A549 (cell line): ENCODE data around the gene CEP128. TPM values are rescaled to one million over a fixed set of nuclear protein-coding genes. Genes with fewer than 3 reads are reported as not detected.

Experiments used
- ATAC-seq, 2 experiments: fragments of 200-7000 bp in 1 of 2; fragments of >200 bp in 1 of 2; cut with Nextera tagmentation in 1 of 2; cut with Tn5 transposase in 1 of 2; 3 replicates each; pipeline versions ENCODE4 v1.8.0 to v1.9.1; 2018 to 2020; ENCODE audit warnings: mild to moderate bottlenecking in 1 of 2, moderate library complexity in 1 of 2
- CTCF ChIA-PET: fragments of 300-600 bp; sonication (Branson Sonifier 250); formaldehyde crosslinking; extraction: SDS; loops from one replicate; lab custom pipeline; 2021; ENCODE audit warnings: antibody characterized with exemption, inconsistent platforms; lab: Yijun Ruan, JAX
- POLR2A ChIA-PET: fragments of 350-600 bp; formaldehyde crosslinking; extraction: SDS; loops from one replicate; lab custom pipeline; 2021; ENCODE audit warnings: antibody characterized with exemption, inconsistent platforms; lab: Yijun Ruan, JAX
- DNase-seq, 2 experiments: peaks; one replicate each; pipeline versions ENCODE4 v3.0.0 to v3.0.0-alpha.2; 2011 to 2016; ENCODE audit warnings: low read depth in 1 of 2, low spot score in 1 of 2
- FAIRE-seq: peaks from 2 replicates; lab custom pipeline; 2011; peaks lifted over from hg19 to GRCh38; lab: Jason Lieb, UNC
- H3K27ac ChIP-seq, 2 experiments: fragments of >200 bp; sonication (Bioruptor Twin); formaldehyde crosslinking; 3 replicates each; pipeline ENCODE4 v1.5.1; 2016 to 2017
- H3K4me1 ChIP-seq: fragments of >200 bp; sonication (Bioruptor Twin); formaldehyde crosslinking; 3 replicates; pipeline ENCODE4 v1.6.1; 2016
- H3K4me2 ChIP-seq: fragments of >200 bp; sonication (Bioruptor Twin); formaldehyde crosslinking; 3 replicates; pipeline ENCODE4 v1.6.1; 2016
- H3K4me3 ChIP-seq: fragments of >200 bp; sonication (Bioruptor Twin); formaldehyde crosslinking; 3 replicates; pipeline ENCODE4 v1.5.1; 2016
- H3K9me3 ChIP-seq: fragments of >200 bp; sonication (Bioruptor Twin); formaldehyde crosslinking; 3 replicates; pipeline ENCODE4 v1.6.1; 2016
- ATOH8 ChIP-seq: fragments of 250-450 bp; sonication (Bioruptor Pico); IDR thresholded peaks from 2 replicates; pipeline ENCODE4 v1.5.0; 2020; ENCODE audit warnings: low read depth, mild to moderate bottlenecking, moderate library complexity
- CEBPB ChIP-seq, 2 experiments: fragments of >200 bp in 1 of 2; sonication (Bioruptor Twin) in 1 of 2; formaldehyde crosslinking in 1 of 2; IDR thresholded peaks; 2 replicates each; pipeline ENCODE4 v1.6.1; 2012 to 2016
- CHD2 ChIP-seq: fragments of 150-350 bp; IDR thresholded peaks from 2 replicates; pipeline ENCODE4 v1.6.1; 2014; ENCODE audit warnings: low read length; ENCODE audit not compliant: partially characterized antibody
- E2F6 ChIP-seq: IDR thresholded peaks from 2 replicates; pipeline ENCODE4 v1.6.1; 2012; ENCODE audit warnings: low read depth, borderline replicate concordance
- ELK1 ChIP-seq: fragments of 150-350 bp; IDR thresholded peaks from 2 replicates; pipeline ENCODE4 v1.6.1; 2014; ENCODE audit warnings: low read depth, mild to moderate bottlenecking, low read length
- FOSL2 ChIP-seq, 2 experiments: fragments of 450-650 bp in 1 of 2; fragments of >200 bp in 1 of 2; sonication (Bioruptor Twin) in 1 of 2; formaldehyde crosslinking; IDR thresholded peaks; 2 replicates each; pipeline versions ENCODE4 v1.5.0 to v1.6.1; 2016 to 2020; ENCODE audit warnings: mild to moderate bottlenecking in 1 of 2, moderate library complexity in 1 of 2
- FOXS1 ChIP-seq: fragments of 250-450 bp; sonication (Bioruptor Pico); IDR thresholded peaks from 2 replicates; pipeline ENCODE4 v1.5.0; 2020; ENCODE audit warnings: mild to moderate bottlenecking, moderate library complexity
- HEYL ChIP-seq: fragments of 250-450 bp; sonication (Bioruptor Pico); IDR thresholded peaks from 2 replicates; pipeline ENCODE4 v1.8.0; 2021; ENCODE audit warnings: mild to moderate bottlenecking, moderate library complexity
- HMGXB4 ChIP-seq: fragments of 250-450 bp; sonication (Bioruptor Pico); IDR thresholded peaks from 2 replicates; pipeline ENCODE4 v1.5.0; 2021; ENCODE audit warnings: mild to moderate bottlenecking, moderate library complexity, borderline replicate concordance
- HOXB13 ChIP-seq: fragments of 250-450 bp; sonication (Bioruptor Pico); IDR thresholded peaks from 2 replicates; pipeline ENCODE4 v1.5.0; 2020; ENCODE audit warnings: low read depth, mild to moderate bottlenecking, moderate library complexity
- JUN ChIP-seq, 2 experiments: fragments of >200 bp; sonication (Bioruptor Twin); formaldehyde crosslinking; IDR thresholded peaks; 2 replicates in 1 of 2; 3 replicates in 1 of 2; pipeline ENCODE4 v1.6.1; 2016 to 2017
- KDM1A ChIP-seq: fragments of 200-600 bp; sonication (generic); IDR thresholded peaks from 2 replicates; pipeline ENCODE4 v1.6.1; 2016; ENCODE audit warnings: low read depth, mild to moderate bottlenecking
- NR3C1 ChIP-seq: fragments of >200 bp; sonication (Bioruptor Twin); formaldehyde crosslinking; IDR thresholded peaks from 3 replicates; pipeline ENCODE4 v1.6.1; 2017
- POLR2A ChIP-seq: IDR thresholded peaks from 2 replicates; pipeline ENCODE4 v1.6.1; 2012; ENCODE audit warnings: mild to moderate bottlenecking, low read length
- RARB ChIP-seq: fragments of 250-450 bp; sonication (Bioruptor Pico); IDR thresholded peaks from 2 replicates; pipeline ENCODE4 v1.8.0; 2021; ENCODE audit warnings: mild to moderate bottlenecking, moderate library complexity
- REST ChIP-seq: fragments of 200-600 bp; sonication (generic); IDR thresholded peaks from 2 replicates; pipeline ENCODE4 v1.6.1; 2016; ENCODE audit warnings: antibody characterized with exemption, mild to moderate bottlenecking, moderate library complexity
- SREBF2 ChIP-seq: fragments of 450-650 bp; IDR thresholded peaks from 2 replicates; pipeline ENCODE4 v1.6.1; 2014; ENCODE audit warnings: mild to moderate bottlenecking, moderate library complexity
- TP53 ChIP-seq: fragments of 250-450 bp; sonication (Bioruptor Pico); IDR thresholded peaks from 2 replicates; pipeline ENCODE4 v1.5.0; 2021; ENCODE audit warnings: mild to moderate bottlenecking, moderate library complexity
- ZC3H11A ChIP-seq: fragments of 450-650 bp; IDR thresholded peaks from 2 replicates; pipeline ENCODE4 v1.6.1; 2014; ENCODE audit warnings: antibody characterized with exemption, mild to moderate bottlenecking
- WGBS: methylation state at CpG from one replicate; pipeline ENCODE4 v1.1.6; 2017; ENCODE audit errors: missing lambda C conversion rate; 5-methylcytosine and 5-hydroxymethylcytosine counted together
- polyA plus RNA-seq, 4 experiments: library from polyadenylated mRNA; depleted of rRNA in 3 of 4; stranded (reverse); fragments of >200 nt; fragmentation: RNase III in 1 of 4; extraction: RNeasy Plus Mini Kit Qiagen cat#74134 plus additional on column Dnase treatment in 1 of 4; gene quantifications; 2 replicates in 3 of 4; 3 replicates in 1 of 4; pipeline ENCODE4 v1.2.3, GENCODE V29; 2011 to 2017

CEP128 gene
- polyA plus RNA-seq, 2 of the 4 experiments (the other 2 are of a cell fraction) = 5.8 to 7.0 TPM

GRCh38 chr14:80798211-80798610 lies 143.3 kb downstream of the CEP128 start:
- 89% methylated on average over 3 of the region's 3 CpGs for WGBS
- CTCF ChIA-PET = no interaction called here
- no peak for TF ChIP-seq ZC3H11A
- peak; percentile 20 to 29; a peak in 1 of 4 replicates for TF ChIP-seq CEBPB (IDR thresholded peaks at IDR 0.05)

GRCh38 chr14:80792771-80793170 lies 148.8 kb downstream of the CEP128 start:
- no peak overlapping the region for H3K4me3 ChIP-seq
- ChIA-PET CTCF (no interaction called here), POLR2A (no interaction called here)
- H3K9me3 ChIP-seq = no peaks in the 10 kb centered on the region
- no peak overlapping the region for H3K27ac ChIP-seq
- no peak for ATAC-seq
- no peak for FAIRE-seq
- no peak overlapping the region for H3K4me2 ChIP-seq
- DNase-seq = no peak
- TF ChIP-seq FOSL2 (IDR thresholded peaks at IDR 0.05) = no peak
- no peak for TF ChIP-seq FOSL2 (CRISPR knock-in tag; IDR thresholded peaks at IDR 0.05)
- no peak for TF ChIP-seq CHD2
- no peak for TF ChIP-seq HOXB13 (CRISPR knock-in tag)
- no peak for TF ChIP-seq HEYL
- no peak for TF ChIP-seq RARB (CRISPR knock-in tag)
- no peak for TF ChIP-seq TP53 (CRISPR knock-in tag)
- TF ChIP-seq SREBF2 = no peak
- no peak for TF ChIP-seq JUN (IDR thresholded peaks at IDR 0.05)
- no peak for TF ChIP-seq ZC3H11A
- no peak for TF ChIP-seq REST
- TF ChIP-seq ELK1 = no peak
- no peak for TF ChIP-seq POLR2A
- TF ChIP-seq E2F6 = no peak
- no peak for TF ChIP-seq HMGXB4 (CRISPR knock-in tag)
- WGBS = 93% methylated on average over 11 of the region's 11 CpGs
- no peaks in the 10 kb centered on the region for H3K4me1 ChIP-seq

More at GRCh38 chr14:80798211-80798610, 143.3 kb downstream of the CEP128 start:
- no peaks in the 10 kb centered on the region for H3K4me1 ChIP-seq
- POLR2A ChIA-PET = no interaction called here
- FAIRE-seq (no peak), ATAC-seq (no peak), DNase-seq (no peak)
- no peaks in the 10 kb centered on the region for H3K9me3 ChIP-seq
- no peak overlapping the region for H3K27ac ChIP-seq
- no peak overlapping the region for H3K4me2 ChIP-seq
- H3K4me3 ChIP-seq = no peak overlapping the region

- no peak for FAIRE-seq
- no peaks in the 10 kb centered on the region for H3K4me1 ChIP-seq
- no peak for DNase-seq
- POLR2A ChIA-PET = no interaction called here
- H3K9me3 ChIP-seq = no peaks in the 10 kb centered on the region
- H3K4me3 ChIP-seq = no peak overlapping the region
- no peak overlapping the region for H3K27ac ChIP-seq
- CTCF ChIA-PET = interaction anchor here (0.7 kb wide), 1 partner anchor 574 kb away, joined by 3 read pairs; no protein-coding TSS in a partner anchor
- TF ChIP-seq NR3C1 (no peak), FOXS1 (CRISPR knock-in tag) (no peak), KDM1A (no peak), FOSL2 (IDR thresholded peaks at IDR 0.05) (no peak), FOSL2 (CRISPR knock-in tag; IDR thresholded peaks at IDR 0.05) (no peak), ATOH8 (CRISPR knock-in tag) (no peak)
- TF ChIP-seq, all 56 proteins: peak for 0
- ATAC-seq = no peak
- 100% methylated on average over 1 of the region's 1 CpG for WGBS
- H3K4me2 ChIP-seq = no peak overlapping the region
Observed at GRCh38 chr14:80787876-80788275, 153.7 kb downstream of the CEP128 start.
